ENCODE results near the gene FASTK. TPM values are rescaled to one million over a fixed set of nuclear protein-coding genes. Genes with fewer than 3 reads are reported as not detected.
A peak's percentile ranks its signal among the peaks of the same experiment; 100 is the strongest.

The FASTK gene
- polyA plus RNA-seq, 10 donors, result 45.2 to 83.3 (median 64.0) TPM

DNA sequence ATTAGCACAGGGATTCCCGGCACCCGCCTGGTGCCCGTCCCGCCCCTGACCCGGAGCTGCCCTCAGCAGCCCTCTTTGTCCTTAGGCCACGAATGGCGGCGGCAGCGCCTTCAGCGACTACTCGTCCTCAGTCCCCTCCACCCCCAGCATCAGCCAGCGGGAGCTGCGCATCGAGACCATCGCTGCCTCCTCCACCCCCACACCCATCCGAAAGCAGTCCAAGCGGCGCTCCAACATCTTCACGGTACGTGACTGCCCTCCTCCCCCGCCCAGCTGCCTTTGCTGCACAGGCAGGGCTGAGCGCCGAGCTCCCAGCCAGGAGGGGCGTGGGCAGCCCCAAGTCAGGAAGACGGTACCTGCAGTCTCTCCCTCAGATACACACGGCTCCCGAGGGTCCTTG lies 39.3 kb upstream of the FASTK start:
- no peak for DNase-seq

DNA sequence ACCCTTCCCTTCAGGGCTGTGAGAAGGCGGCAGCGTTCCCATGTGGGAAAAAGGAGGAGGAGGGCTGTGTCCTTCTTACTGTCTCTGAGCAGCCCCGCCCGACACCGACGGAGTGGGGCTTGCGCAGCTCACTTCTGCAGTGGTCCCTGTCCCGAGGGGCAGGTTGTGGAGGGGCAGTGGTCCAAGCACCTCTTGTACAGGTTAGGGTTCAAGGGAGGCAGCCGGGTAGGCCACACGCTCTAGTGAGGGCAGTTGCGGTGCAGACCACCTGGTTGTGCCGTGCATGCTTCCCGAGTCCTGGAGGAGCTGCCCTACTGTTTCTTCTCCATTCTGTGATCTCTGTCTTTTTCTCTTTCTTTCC lies 38.4 kb upstream of the FASTK start:
- DNase-seq, result no peak

DNA sequence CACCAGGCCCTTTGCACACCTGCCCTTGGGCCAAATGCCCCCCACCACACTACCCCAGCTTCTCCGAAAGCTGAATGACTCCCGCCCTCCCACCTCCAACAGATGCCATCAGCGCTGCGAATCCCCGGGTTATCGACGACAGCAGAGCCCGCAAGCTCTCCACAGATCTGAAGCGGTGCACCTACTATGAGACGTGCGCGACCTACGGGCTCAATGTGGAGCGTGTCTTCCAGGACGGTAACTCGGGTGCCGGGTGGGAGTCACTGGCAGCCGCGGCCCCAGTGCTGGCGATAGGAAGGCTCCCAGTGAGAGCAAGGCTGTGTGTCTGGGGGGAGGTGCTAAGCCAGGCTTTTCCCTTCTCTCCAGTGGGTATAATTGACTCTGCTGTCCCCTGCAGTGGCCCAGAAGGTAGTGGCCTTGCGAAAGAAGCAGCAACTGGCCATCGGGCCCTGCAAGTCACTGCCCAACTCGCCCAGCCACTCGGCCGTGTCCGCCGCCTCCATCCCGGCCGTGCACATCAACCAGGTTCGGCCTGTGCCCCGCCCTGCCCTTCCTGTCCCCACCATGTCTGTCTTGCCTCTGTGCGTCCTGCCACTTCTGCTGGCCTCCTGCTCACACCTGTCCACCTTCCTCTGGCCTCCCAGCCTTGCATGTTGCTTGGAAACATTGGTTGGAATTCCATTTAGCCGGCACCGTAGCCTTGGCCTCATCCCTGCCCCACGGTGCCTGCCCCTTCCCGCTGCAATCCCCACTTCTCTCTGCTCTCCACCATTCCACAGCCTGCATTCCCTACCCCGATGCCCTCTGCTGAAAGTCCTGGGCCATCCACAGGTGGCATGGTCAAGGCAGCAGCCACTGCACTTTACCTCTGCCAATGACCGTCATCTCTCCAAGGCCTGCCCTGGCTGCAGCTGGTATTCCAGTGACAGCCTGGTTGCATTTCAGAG lies 37.8 kb upstream of the FASTK start:
- no peak for DNase-seq

DNA sequence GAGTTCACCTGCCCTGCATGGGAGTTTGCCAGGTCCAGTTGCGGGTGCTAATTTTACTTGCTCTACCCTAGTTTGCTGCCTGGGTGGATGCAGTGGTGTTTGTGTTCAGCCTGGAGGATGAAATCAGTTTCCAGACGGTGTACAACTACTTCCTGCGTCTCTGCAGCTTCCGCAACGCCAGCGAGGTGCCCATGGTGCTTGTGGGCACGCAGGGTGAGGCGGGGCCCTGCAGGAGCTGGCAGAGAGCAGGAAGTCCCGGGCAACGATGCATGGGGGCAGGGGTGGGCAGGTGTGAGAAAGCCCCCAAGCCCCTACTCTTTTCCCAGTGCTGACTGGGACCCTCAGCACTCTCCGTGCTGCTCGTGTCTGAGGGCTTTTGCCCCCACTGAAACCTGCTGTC lies 37.0 kb upstream of the FASTK start:
- DNase-seq, result no peak

DNA sequence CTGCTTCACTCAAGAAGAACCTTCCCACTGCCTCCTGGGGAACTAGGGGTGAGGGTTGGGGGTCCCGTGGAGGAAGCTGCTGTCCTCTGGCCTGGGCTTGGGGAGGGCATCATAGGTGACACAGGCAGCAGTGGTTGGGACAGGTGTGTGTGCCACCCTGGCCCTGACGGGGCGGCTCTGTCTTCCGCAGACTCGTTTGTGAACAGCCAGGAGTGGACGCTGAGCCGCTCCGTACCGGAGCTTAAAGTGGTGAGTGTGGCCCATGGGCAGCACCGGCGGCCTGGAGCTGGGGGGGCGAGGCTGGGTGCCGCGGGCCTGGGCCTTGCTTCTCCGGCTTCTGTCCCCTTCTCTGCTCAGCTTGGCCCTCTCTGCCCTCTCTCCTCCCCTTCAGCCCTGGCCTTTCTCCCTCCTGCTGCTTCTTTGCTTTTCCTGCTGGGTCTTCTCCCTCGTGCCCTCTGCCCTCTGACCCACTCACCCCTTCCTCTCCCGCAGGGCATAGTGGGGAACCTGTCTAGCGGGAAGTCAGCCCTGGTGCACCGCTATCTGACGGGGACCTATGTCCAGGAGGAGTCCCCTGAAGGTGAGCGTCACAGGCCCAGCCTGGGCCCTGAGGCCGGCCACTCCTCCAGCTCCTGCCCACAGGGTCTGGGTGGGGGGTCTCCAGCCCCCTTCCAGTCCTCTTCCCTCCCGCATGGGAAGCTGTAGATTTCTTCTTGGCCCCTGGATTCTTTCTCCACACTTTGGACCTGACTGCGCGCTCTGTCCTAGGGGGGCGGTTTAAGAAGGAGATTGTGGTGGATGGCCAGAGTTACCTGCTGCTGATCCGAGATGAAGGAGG lies 36.2 kb upstream of the FASTK start:
- DNase-seq, result no peak

DNA sequence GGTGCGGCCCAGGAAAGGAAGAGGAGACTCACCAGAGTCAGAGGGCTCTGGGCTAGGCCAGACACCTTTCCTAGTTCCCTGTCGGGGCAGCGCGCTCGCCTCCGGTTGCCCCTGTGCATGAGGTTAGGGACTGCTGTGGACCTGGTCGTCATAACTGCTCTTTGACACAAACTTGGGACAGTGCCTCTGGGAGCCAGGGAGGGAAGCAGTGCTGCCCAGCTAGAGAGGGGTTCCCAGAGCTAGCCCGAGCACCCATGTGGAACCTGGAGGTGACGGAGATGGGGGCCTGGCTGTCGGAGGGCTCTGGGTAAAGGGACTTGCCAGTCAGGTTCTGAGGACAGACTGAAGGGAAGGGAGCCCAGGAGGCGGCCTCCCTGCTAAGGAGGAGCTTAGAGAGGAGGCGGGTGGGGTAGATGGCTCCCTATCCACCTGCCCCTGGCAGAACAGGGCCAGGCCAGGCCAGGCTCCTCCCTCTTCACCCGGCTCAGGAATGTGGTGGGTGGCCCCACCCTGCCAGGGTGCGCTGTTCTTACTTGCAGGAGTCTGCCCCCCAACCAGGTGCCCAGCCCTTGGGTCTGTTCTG lies 35.3 kb upstream of the FASTK start:
- no peak for DNase-seq

DNA sequence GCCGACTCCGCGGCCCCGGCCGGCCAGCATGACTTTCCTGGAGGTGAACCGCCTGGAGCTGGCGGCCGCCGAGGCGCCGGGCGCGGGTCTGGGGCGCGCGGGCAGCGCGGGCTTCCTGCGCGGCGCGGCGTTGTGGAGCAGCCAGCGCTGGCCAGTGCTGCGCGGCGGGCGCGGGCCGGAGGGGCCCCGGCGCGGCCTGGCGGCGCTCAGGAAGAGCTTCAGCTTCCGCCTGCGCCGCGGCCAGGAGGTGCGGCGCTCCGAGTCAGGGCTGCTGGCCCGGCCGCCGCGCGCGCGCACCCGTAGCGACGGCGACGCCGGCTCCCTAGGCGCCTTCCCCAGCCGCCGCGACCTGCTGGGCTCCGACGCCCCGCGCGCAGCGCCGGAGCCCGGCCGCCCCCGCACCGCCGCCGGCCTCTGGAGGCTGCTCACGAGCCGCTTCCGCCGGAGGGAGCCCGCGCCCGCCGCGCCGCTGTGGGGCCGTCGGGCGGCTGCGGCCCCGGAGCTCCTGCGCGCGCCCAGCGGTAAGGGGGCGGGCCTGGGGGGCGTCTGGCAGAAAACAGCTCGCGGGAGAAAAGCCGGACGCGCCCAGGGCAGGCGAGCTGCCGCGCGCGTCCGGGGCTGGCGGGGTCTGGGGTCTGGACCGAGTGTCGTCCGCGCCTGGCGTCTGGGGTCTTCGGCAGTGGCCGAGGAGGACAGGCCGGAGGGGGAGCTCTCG lies 34.7 kb upstream of the FASTK start:
- peak in 2 of 3 donors; percentile 52 to 57 for DNase-seq

DNA sequence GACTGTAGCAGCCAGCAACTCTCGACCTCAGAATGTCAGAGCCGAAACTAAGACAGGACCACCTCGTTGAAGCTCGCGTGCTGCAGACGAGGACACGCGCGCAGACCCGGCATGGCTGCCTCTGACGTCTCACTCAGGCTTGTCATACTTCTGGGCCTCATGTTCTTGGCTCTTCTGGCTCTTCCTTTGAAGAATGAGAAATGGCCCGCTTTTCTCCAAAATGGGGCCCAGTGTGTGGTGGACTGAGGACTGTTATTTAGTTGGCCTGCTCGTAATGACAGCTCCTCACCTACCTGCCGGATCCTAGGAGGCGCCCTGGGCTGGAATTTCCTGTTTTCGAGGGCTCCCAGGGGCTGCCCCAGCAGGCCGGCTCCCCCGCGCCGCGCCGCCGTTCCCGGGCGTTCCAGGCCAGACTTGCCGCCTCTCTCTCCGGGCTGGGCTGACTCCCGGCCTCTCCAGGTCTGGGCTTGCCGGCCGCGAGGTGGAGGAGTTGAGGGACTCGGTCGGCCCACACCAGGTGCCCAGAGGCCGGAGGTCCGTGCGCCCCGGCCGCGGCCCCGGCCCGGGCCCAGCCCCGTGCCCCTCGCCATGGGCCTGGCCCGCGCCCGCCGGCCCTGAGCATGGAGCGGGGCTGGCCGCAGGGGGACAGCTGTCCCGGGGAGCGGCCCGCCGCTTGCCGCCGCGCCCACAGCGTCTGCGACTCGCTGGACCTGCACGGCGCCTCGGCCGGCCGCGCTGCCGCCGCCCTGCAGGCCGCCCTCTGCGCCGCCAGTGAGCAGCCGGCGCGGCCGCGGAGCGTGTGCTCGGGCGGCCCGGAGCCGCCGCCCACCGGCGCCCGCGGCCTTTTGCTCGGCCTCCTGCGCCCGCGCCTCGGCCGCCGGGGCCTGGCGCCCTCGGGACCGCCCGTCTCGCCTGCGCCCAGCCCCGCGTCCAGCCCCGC lies 33.8 kb upstream of the FASTK start:
- DNase-seq, result no peak

DNA sequence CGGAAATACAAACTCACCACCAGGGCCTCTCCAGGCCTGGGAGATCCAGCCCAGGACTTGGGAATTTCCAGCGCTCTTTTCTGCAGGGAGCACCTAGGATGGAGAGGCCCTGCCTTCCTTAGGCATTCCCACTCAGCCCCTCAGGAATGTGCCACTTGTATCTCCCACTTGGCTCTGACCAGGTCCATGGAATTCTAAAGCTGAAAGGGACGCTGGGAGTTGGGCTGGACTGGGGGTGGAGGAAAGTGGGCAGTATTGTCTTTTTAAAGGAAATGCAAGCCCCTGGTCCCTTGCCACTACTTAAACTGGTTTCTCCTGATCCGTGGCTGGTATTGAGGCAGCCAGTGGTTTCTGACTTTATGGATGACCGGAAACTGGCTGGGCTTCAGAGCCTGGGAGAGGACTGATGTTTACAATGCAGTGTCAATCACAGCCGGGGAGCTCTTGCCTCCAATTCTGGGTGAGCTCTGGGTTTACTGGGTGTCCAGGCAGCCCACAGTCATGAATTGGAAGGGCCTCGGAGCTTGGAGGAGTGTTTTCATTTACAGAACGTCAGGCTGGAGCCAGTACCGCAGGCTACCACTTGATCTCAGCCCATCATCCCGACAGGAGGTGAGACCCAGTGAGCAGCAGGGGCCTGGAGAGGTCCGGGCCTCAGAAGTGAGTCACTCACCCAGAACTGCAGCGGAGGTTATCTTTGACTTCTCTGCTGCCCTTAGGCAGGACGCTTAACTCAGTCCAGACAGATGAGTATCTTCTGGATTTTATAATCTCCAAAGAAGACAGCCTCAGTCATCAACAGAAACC lies 32.9 kb upstream of the FASTK start:
- DNase-seq, result peak in 1 of 3 donors; percentile 67

DNA sequence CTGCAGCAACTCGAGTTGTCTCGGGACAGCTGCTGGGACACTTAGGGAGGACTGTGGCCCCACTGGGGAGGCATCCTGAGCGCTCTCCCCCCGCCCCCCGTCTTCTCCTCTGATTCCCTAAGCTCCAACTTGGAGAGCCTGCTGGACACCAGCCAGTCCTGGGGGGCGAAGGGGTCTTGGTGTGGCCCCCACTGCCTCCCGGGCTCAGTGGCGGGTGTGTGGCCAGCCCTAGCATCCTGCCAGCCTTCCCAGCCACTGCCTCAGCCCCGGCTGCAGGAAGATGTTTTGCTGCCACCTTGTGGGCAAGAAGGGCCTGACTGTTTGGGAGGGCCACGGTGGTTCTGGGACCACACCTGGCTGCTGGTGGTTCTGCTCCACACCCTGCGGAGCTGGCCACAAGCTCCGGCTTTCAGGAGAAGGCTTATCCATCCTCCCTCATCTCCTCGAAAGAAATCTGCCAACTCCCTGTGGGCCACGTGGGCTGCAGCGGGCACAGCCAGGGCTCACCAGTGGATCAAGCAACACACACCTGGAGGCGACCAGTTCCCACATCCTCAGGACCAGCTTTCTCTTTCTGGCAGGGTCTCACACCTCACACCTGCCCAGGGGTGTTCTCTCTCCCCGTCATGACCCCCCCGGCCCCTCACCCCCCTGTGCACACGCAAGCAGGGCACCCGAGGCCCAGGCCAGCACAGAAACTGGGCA lies 30.5 kb upstream of the FASTK start:
- DNase-seq, result peak; percentile 64 to 88 (median 78)

DNA sequence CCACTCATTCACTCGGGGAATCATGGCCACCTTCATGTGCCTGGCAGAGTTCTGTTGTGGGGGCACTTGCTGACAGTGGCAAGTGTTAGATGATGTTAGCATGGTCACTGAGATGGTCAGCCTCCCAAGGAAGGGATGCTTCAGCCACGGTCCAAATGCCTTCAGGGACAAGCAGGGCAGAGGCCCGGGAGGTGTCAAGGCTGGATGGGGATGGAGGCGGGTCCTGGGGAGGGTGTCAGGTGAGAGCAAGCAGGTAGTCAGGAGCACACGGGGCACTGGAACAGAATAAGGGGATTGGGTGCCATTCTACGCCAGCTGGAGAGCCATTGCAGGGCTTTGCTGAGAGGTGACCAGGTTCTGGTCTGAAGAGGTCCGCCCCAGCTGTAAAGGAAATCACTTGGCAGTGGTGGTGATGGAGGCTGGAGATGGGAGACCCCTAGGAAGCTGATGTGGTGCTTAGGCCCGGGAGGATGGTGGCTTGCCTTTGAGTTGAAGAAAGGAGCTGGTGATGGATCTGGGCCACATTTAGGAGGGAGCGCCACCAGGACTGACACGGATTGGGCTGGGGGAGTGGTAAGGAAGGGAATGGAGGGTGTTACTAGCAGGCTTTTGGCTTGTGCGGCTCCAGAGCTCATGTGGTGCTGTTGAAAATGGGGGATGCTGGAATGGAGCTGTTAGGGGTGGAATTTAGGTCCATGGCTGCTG lies 29.8 kb upstream of the FASTK start:
- no peak for DNase-seq

DNA sequence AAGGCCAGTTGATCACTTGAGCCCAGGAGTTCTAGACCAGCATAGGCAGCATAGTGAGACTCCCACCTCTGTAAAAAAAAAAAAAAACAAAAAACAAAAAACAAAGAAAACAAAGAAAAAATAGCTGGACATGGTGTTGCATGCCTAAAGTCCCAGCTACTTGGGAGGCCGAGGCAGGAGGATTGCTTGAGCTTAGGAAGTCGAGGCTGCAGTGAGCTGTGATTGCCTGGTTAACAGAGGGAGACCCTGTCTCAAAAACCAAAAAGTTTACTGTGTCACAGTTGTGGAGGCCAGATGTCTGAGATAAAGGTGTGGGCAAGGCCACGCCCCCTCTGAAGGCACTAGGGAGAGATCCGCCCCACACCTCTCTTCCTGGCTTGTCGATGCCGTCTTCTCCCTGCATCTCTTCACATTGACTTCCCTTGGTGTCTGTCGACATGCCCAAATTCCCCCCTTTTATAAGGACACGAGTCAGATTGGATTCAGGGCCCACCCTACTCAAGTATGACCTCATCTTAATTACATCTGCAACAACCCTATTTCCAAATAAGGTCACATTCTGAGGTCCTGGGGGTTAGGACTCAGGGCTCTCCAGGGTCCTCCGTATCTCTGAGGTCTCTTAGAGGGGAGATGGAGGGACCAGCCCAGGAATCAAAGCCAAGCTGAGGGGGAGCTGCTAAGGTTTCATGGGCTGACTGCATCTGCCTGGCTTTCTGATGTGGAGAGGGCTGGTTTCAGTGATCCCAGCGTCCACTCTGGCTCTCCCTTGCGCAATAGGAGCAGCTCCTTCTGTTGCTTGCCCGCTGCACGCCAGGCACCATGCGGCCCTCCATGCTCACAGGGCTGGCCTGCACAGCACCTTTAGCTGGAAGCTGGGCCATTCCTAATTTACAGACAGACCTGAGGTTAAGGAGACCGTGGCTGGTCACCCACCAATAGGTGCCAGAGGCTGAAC lies 28.8 kb upstream of the FASTK start:
- no peak for DNase-seq

DNA sequence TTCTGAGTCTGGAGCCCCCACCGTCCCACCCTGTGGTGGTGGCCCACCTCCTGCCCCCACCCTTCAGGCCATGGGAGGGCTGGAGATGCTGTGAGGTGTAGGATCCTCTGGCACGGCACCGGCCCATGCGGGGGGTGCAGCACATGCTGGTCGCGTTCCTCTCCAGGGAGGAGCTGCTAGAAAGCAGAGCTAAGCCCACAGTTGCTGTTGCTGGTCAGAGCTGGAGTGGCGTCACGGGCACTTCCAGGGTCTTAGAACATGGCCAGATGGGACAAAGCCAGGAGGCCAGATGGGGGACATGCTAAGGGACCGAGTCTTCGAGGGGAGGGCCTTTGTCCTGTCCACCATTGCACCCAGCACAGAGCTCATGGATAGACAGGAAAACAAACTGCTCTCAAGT lies 27.3 kb upstream of the FASTK start:
- no peak for DNase-seq

DNA sequence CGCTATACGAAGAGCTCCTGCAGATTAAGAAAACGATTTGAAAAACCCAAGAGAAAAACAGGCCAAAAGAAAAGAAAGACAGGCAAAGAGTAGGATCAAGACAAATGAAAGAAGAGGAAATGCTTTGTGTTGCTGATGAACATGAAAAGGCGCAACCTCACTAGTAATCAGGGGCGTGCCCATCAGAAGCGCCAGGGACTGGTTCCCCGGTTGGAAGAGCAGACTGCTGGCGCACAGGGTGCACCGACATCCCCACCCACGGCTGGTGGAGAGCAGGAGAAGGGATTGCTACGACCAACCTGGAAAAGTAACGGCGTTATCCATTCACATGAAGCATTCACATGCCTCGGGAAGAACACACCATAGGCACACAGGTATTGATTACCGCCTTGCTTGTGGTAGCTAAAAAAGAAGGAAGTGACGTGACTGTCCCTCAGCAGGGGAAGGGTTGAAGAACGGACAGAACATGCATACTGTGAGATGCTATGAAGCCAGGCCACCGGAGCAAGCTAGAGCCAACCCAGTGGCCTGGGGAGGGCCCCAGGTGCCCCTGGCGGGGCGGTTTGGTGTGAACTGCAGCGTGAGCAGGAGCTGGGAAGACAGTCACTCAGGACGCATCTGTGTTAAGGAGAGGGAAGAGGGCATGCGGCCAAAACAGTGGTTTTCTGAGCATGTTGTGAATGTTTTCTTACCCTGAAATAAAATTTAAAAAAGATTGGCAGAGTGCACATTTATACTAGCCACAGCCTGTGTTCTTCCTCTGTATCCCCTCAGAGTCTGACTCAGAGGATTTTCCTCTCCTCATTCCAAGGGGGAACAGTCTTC lies 24.0 kb upstream of the FASTK start:
- peak in 1 of 3 donors; percentile 79 for DNase-seq

DNA sequence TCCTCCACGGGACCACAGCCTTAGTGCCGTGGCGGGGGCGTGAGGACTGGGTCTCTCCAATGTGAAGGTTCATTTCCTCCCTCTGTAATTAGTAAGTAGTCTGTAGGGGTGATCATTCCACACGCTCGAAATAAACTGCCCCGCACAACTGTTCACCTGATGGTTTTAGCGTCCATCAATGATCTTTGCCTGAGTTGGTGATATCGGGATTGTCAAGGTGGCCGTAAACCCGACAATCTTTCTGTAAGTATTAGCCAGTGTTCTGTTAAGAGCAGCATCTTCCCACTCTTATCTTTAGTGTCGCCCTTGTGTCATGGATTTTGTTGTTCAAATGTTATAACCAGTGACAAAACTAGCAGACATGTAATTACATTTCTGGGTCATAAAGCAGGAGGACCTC lies 23.4 kb upstream of the FASTK start:
- DNase-seq, result no peak

DNA sequence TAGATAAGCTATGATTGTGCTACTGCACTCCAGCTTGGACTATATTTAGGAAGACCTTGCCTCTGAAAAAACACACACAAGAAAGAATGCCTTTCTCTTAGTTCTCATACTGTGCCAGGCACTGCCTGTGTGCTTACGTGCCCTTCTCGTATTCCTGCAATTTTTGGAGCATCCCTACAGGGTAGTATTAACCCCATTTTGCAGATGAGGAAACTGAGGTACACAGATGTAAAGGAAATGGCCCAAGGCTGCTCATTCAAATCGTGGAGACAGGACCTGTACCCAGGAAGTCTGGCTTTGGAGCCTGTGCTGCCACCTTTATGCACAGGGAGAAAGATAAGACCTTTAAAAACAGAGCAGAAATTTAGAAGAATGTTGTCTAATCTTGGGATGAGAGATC lies 22.4 kb upstream of the FASTK start:
- DNase-seq, result no peak

Measured in muscle of back (tissue), 11 donors.